Osteoblast (primary cell): Measurements from ENCODE around the gene TMEM196. TPM values are rescaled to one million over a fixed set of nuclear protein-coding genes. Genes with fewer than 3 reads are reported as not detected.

Source experiments
- DNase-seq: peaks from one replicate; pipeline ENCODE4 v3.0.0; 2011; ENCODE audit warnings: low spot score, mixed read lengths; ENCODE audit not compliant: insufficient read length; ENCODE audit errors: missing footprints
- H2AFZ ChIP-seq: 2 replicates; pipeline ENCODE4 v1.6.0; 2011; ENCODE audit warnings: mild to moderate bottlenecking, low read length
- H3K27ac ChIP-seq: 2 replicates; pipeline ENCODE4 v1.5.1; 2011; ENCODE audit warnings: mild to moderate bottlenecking, low read depth, low read length, moderate library complexity
- H3K27me3 ChIP-seq: 2 replicates; pipeline ENCODE4 v1.6.0; 2012; ENCODE audit warnings: mild to moderate bottlenecking, control low read depth, inconsistent platforms, low read length, moderate library complexity; ENCODE audit not compliant: insufficient read depth
- H3K36me3 ChIP-seq: 2 replicates; pipeline ENCODE4 v1.5.1; 2011; ENCODE audit warnings: mild to moderate bottlenecking, low read length, control low read depth, moderate library complexity; ENCODE audit not compliant: insufficient read depth
- H3K4me1 ChIP-seq: 2 replicates; pipeline ENCODE4 v1.5.1; 2011; ENCODE audit warnings: mild to moderate bottlenecking, low read length, control low read depth, moderate library complexity; ENCODE audit not compliant: insufficient read depth
- H3K4me2 ChIP-seq: 2 replicates; pipeline ENCODE4 v1.6.0; 2011; ENCODE audit warnings: mild to moderate bottlenecking, low read length; ENCODE audit not compliant: insufficient read depth
- H3K4me3 ChIP-seq: fragments of 200-600 bp; sonication (generic); 3 replicates; pipeline ENCODE4 v1.5.1; 2012; ENCODE audit warnings: mild to moderate bottlenecking, low read length, inconsistent platforms; ENCODE audit not compliant: insufficient read depth
- H3K79me2 ChIP-seq: 2 replicates; pipeline ENCODE4 v1.6.0; 2012; ENCODE audit warnings: mild to moderate bottlenecking, low read length, control low read depth, inconsistent platforms; ENCODE audit not compliant: insufficient read depth
- H3K9me3 ChIP-seq: 2 replicates; pipeline ENCODE4 v1.5.1; 2011; ENCODE audit warnings: low read depth, low read length, control low read depth
- H4K20me1 ChIP-seq: 2 replicates; pipeline ENCODE4 v1.6.0; 2012; ENCODE audit warnings: mild to moderate bottlenecking, low read length, control low read depth; ENCODE audit not compliant: insufficient read depth
- CTCF ChIP-seq: IDR thresholded peaks from 2 replicates; pipeline ENCODE4 v1.5.1; 2011; ENCODE audit warnings: mild to moderate bottlenecking, low read depth, low read length, moderate library complexity; ENCODE audit errors: extremely low read depth
- small RNA-seq: library from RNA; depleted of rRNA; stranded (forward); fragments of <200 nt; gene quantifications from one replicate; pipeline ENCODE3, GENCODE V24; 2012
- total RNA-seq: library from RNA; depleted of rRNA; stranded (reverse); fragments of >200 nt; gene quantifications from 2 replicates; pipeline ENCODE4 v1.2.3, GENCODE V29; 2012

TMEM196 gene
- total RNA-seq, 1 donor: not detected

- no peak for TF ChIP-seq CTCF
- Histone ChIP-seq H3K4me2 (no peak overlapping the region), H3K27me3 (no peaks in the 10 kb centered on the region), H3K9me3 (no peaks in the 10 kb centered on the region), H4K20me1 (no peaks in the 10 kb centered on the region), H3K79me2 (no peaks in the 10 kb centered on the region), H3K4me3 (no peak overlapping the region), H3K4me1 (peaks cover 10% of the 10 kb centered on the region), H3K27ac (no peak overlapping the region), H2AFZ (no peak overlapping the region), H3K36me3 (no peaks in the 10 kb centered on the region)
- DNase-seq: no peak
Observed at GRCh38 chr7:19677180-19677579, 96.2 kb downstream of the TMEM196 start.

- no peak overlapping the region for H2AFZ ChIP-seq
- H3K36me3 ChIP-seq: no peaks in the 10 kb centered on the region
- no peaks in the 10 kb centered on the region for H3K9me3 ChIP-seq
Observed at GRCh38 chr7:19675816-19676215, 97.6 kb downstream of the TMEM196 start.

GRCh38 chr7:19674266-19674960 is 99.0 kb downstream of the TMEM196 start:
- peaks cover 10% of the 10 kb centered on the region for H3K4me1 ChIP-seq
- no peaks in the 10 kb centered on the region for H3K9me3 ChIP-seq
- DNase-seq: no peak
- no peak overlapping the region for H3K4me3 ChIP-seq
- TF ChIP-seq CTCF: no peak
- no peaks in the 10 kb centered on the region for H4K20me1 ChIP-seq
- H3K27ac ChIP-seq: peak overlapping the region; percentile 15
- no peaks in the 10 kb centered on the region for H3K79me2 ChIP-seq
- H3K4me2 ChIP-seq: peak overlapping the region; percentile 66
- peak overlapping the region; percentile 82 for H2AFZ ChIP-seq
- H3K36me3 ChIP-seq: no peaks in the 10 kb centered on the region
- no peaks in the 10 kb centered on the region for H3K27me3 ChIP-seq

More at GRCh38 chr7:19675816-19676215, 97.6 kb downstream of the TMEM196 start:
- no peak for TF ChIP-seq CTCF
- Histone ChIP-seq H3K27ac (no peak overlapping the region), H3K27me3 (no peaks in the 10 kb centered on the region), H4K20me1 (no peaks in the 10 kb centered on the region), H3K4me2 (no peak overlapping the region), H3K4me3 (no peak overlapping the region), H3K4me1 (peaks cover 10% of the 10 kb centered on the region), H3K79me2 (no peaks in the 10 kb centered on the region)
- no peak for DNase-seq

GRCh38 chr7:19670806-19671205 is 102.6 kb downstream of the TMEM196 start:
- H3K27me3 ChIP-seq: no peaks in the 10 kb centered on the region
- TF ChIP-seq CTCF: no peak
- H2AFZ ChIP-seq: no peak overlapping the region
- no peaks in the 10 kb centered on the region for H3K36me3 ChIP-seq
- no peak for DNase-seq
- H4K20me1 ChIP-seq: no peaks in the 10 kb centered on the region
- H3K79me2 ChIP-seq: no peaks in the 10 kb centered on the region
- no peak overlapping the region for H3K4me3 ChIP-seq
- no peak overlapping the region for H3K4me2 ChIP-seq
- peaks cover 7% of the 10 kb centered on the region for H3K4me1 ChIP-seq
- H3K27ac ChIP-seq: no peak overlapping the region
- no peaks in the 10 kb centered on the region for H3K9me3 ChIP-seq

Small RNAs within 50 kb of the gene (small RNA-seq; reads per million reads assigned to genes)
- gene MIR3146: not detected

Other genes starting within 250 kb of the TMEM196 start
- gene POLR1F, start 64.6 kb downstream of the TMEM196 start, total RNA-seq: 14.7 and 18.8 TPM in 2 replicates